Glutamatergic neuron (in vitro differentiated cells): ENCODE data around the gene ZNF789. TPM values are rescaled to one million over a fixed set of nuclear protein-coding genes. Genes with fewer than 3 reads are reported as not detected.
A peak's percentile ranks its signal among the peaks of the same experiment; 100 is the strongest.

Experiments
- DNase-seq: peaks from one replicate; pipeline ENCODE4 v3.0.0; 2022
- H3K27ac Mint-ChIP-seq: one replicate; pipeline ENCODE4 v1.8.0; 2020; ENCODE audit warnings: mild to moderate bottlenecking, mixed read lengths, inconsistent platforms; ENCODE audit not compliant: unreplicated experiment
- H3K27me3 Mint-ChIP-seq: one replicate; pipeline ENCODE4 v1.8.0; 2020; ENCODE audit warnings: mild to moderate bottlenecking, moderate library complexity, mixed read lengths, inconsistent platforms; ENCODE audit not compliant: unreplicated experiment
- H3K36me3 Mint-ChIP-seq: one replicate; pipeline ENCODE4 v1.8.0; 2020; ENCODE audit warnings: mild to moderate bottlenecking, mixed read lengths, inconsistent platforms; ENCODE audit not compliant: unreplicated experiment
- H3K4me1 Mint-ChIP-seq: one replicate; pipeline ENCODE4 v1.8.0; 2020; ENCODE audit warnings: mild to moderate bottlenecking, low read depth, mixed read lengths, inconsistent platforms; ENCODE audit not compliant: unreplicated experiment
- H3K4me3 Mint-ChIP-seq: one replicate; pipeline ENCODE4 v1.8.0; 2020; ENCODE audit warnings: mild to moderate bottlenecking, mixed read lengths, inconsistent platforms; ENCODE audit not compliant: unreplicated experiment
- H3K9me3 Mint-ChIP-seq: one replicate; pipeline ENCODE4 v1.8.0; 2020; ENCODE audit warnings: mild to moderate bottlenecking, moderate library complexity, mixed read lengths, inconsistent platforms; ENCODE audit not compliant: unreplicated experiment
- CTCF ChIP-seq: fragments of 200-600 bp; sonication (generic); IDR thresholded peaks from one replicate; pipeline ENCODE4 v1.5.0; 2021; ENCODE audit not compliant: partially characterized antibody, unreplicated experiment
- total RNA-seq: library from RNA; stranded (reverse); fragmentation: NEBNext Ultra II Directional; extraction: Animal tissue kit (Norgen Biotek cat#: 25700); gene quantifications from one replicate; pipeline ENCODE4 v1.2.1, GENCODE V29; 2021; ENCODE audit not compliant: unreplicated experiment

ZNF789 gene
- total RNA-seq, 1 donor from 2014 or later: 19.5 TPM

GRCh38 chr7:99497766-99498545 lies 25.3 kb downstream of the ZNF789 start:
- Mint-ChIP-seq H3K27me3 (peaks cover 6% of the 10 kb centered on the region), H3K4me1 (peaks cover 13% of the 10 kb centered on the region), H3K9me3 (peaks cover 4% of the 10 kb centered on the region), H3K36me3 (peaks cover 19% of the 10 kb centered on the region), H3K4me3 (peak overlapping the region; percentile 100), H3K27ac (no peak overlapping the region)
- TF ChIP-seq CTCF: no peak
- DNase-seq: no peak

GRCh38 chr7:99498546-99498944 lies 25.9 kb downstream of the ZNF789 start:
- DNase-seq: no peak
- Mint-ChIP-seq H3K4me3 (peak overlapping the region; percentile 100), H3K27ac (peak overlapping the region; percentile 76), H3K9me3 (peaks cover 3% of the 10 kb centered on the region), H3K4me1 (peaks cover 13% of the 10 kb centered on the region), H3K27me3 (peaks cover 6% of the 10 kb centered on the region), H3K36me3 (peaks cover 13% of the 10 kb centered on the region)
- no peak for TF ChIP-seq CTCF

- DNase-seq: no peak
- no peaks in the 10 kb centered on the region for H3K9me3 Mint-ChIP-seq
- no peak for TF ChIP-seq CTCF
- peaks cover 13% of the 10 kb centered on the region for H3K4me1 Mint-ChIP-seq
- peaks cover 6% of the 10 kb centered on the region for H3K27me3 Mint-ChIP-seq
- H3K36me3 Mint-ChIP-seq: peaks cover 5% of the 10 kb centered on the region
- peak overlapping the region; percentile 100 for H3K4me3 Mint-ChIP-seq
- no peak overlapping the region for H3K27ac Mint-ChIP-seq
Measured at GRCh38 chr7:99499371-99499720, 26.7 kb downstream of the ZNF789 start.

GRCh38 chr7:99499721-99500636 lies 27.3 kb downstream of the ZNF789 start, which contains the start of gene ZNF394:
Gene ZNF394, minus strand, starts transcription at chr7:99500281. Its CDS starts 188 bp downstream, at chr7:99500093.
- Mint-ChIP-seq H3K4me3 (peak within 1 kb of the TSS; percentile 100), H3K9me3 (peaks cover 4% of the 10 kb centered on the region), H3K36me3 (peaks cover 3% of the 10 kb centered on the region), H3K4me1 (peaks cover 13% of the 10 kb centered on the region), H3K27ac (peak within 1 kb of the TSS; percentile 90), H3K27me3 (peaks cover 8% of the 10 kb centered on the region)
- peak; percentile 91 for DNase-seq
- no peak for TF ChIP-seq CTCF
